ENCODE data around the gene ZNF837.

ZNF837 gene

DNA sequence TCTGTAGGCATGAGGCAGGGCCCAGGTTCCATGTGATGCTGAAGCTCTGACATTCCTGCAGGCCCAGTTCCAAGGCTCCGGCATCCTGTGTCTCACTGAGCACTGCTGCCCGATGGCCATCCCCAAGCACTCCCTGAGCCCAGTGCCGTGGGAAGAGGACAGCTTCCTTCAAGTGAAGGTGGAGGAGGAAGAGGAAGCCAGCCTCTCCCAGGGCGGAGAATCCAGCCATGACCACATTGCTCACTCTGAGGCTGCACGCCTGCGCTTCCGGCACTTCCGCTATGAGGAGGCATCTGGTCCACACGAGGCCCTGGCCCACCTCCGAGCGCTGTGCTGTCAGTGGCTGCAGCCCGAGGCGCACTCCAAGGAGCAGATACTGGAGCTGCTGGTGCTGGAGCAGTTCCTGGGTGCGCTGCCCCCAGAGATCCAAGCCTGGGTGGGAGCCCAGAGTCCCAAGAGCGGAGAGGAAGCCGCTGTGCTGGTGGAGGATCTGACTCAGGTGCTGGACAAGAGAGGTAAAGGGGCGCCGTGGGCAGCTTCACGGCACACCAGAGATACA, 46.1 kb downstream of the ZNF837 start:
- CTCF ChIA-PET = interaction anchor here (1.7 to 1.8 kb wide), 2 partner anchors 13 to 184 kb away, joined by 4 to 8 read pairs; no protein-coding TSS in a partner anchor
- TF ChIP-seq, protein P1, sequence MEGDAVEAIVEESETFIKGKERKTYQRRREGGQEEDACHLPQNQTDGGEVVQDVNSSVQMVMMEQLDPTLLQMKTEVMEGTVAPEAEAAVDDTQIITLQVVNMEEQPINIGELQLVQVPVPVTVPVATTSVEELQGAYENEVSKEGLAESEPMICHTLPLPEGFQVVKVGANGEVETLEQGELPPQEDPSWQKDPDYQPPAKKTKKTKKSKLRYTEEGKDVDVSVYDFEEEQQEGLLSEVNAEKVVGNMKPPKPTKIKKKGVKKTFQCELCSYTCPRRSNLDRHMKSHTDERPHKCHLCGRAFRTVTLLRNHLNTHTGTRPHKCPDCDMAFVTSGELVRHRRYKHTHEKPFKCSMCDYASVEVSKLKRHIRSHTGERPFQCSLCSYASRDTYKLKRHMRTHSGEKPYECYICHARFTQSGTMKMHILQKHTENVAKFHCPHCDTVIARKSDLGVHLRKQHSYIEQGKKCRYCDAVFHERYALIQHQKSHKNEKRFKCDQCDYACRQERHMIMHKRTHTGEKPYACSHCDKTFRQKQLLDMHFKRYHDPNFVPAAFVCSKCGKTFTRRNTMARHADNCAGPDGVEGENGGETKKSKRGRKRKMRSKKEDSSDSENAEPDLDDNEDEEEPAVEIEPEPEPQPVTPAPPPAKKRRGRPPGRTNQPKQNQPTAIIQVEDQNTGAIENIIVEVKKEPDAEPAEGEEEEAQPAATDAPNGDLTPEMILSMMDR (IDR thresholded peaks at IDR 0.05; ENCODE audit: control extremely low read depth, extremely low read depth, low read depth, missing control alignments) = no peak
- DNase-seq (ENCODE audit: extremely low spot score) = no peak
- POLR2A ChIA-PET = no interaction called here

DNA sequence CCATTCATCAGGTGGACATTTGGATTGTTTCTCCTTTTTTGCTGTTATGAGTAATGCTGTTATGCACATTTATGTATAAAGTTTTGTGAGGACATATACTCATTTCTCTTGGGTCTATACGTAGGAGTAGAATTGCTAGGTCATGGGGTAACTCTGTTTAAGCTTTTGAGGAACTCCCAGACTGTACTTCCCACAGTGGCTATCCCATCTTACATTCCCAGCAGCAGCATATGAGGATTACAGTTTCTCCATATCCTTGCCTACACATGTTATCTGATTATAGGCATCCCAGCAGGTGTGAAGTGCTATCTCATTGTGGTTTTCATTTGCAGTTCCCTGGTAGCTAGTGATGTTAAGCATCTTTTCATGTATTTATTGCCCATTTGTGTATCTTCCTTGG, 48.1 kb downstream of the ZNF837 start:
- ChIA-PET POLR2A (no interaction called here), CTCF (interaction anchor here (1.0 to 1.7 kb wide), 2 partner anchors 17 to 30 kb away, joined by 3 to 4 read pairs; partner anchors contain the start of gene ZNF497)
- TF ChIP-seq, protein P1 (IDR thresholded peaks at IDR 0.05; ENCODE audit: control extremely low read depth, extremely low read depth, low read depth, missing control alignments) = no peak
- DNase-seq (ENCODE audit: extremely low spot score) = no peak

DNA sequence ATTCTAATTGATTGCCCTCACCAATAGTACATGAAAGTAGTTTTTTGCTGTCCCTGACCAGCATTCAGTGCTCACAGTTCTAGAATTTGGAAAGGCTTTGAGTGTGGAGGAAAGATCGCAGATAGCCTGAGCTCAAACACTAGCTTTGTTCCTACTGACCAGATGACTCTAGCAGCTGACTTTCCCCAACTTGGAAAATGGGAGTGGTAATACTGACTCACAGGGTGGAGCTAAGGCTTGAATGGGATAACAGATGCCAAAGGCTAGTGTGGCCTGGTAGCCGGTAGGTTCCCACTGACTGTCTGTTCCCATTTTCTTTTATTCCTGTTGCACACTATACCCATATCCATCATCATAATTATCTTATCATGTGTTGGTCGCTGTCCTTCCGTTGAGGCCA, 50.4 kb downstream of the ZNF837 start:
- CTCF ChIA-PET = interaction anchor here (0.9 to 2.7 kb wide), 7 partner anchors 9 to 189 kb away, joined by 3 to 10 read pairs (median 5); partner anchors contain the start of genes ZBTB45 and ZNF497
- POLR2A ChIA-PET = no interaction called here
- no peak for DNase-seq (ENCODE audit: extremely low spot score)

DNA sequence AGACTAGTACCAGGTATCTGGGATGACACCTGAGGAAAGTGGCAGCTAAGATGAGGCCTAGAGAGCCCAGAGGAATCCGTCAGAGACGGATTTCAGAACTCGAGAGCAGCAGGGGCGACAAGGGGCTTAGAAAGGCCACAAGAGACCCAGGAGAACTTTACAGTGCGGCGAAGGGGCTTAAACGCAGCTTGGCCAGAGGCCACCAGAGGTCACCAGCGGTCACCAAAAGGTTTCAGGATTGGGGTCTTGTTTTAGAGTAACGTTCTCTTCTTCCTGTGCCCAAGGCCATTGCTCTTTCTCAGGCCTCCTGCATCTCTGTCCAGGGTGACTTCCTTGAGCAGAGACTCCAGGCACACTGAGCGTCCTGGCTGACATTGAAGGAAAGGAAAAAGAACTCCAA, 51.8 kb downstream of the ZNF837 start:
- TF ChIP-seq, protein P1 (IDR thresholded peaks at IDR 0.05; ENCODE audit: control extremely low read depth, extremely low read depth, low read depth, missing control alignments) = peak; percentile 42
- CTCF ChIA-PET = interaction anchor here (1.1 to 2.7 kb wide), 5 partner anchors 19 to 191 kb away, joined by 4 to 10 read pairs (median 5); partner anchors contain the start of genes ZBTB45 and ZNF497
- POLR2A ChIA-PET = no interaction called here
- DNase-seq (ENCODE audit: extremely low spot score) = no peak

More for the DNA sequence above, 50.4 kb downstream of the ZNF837 start:
- TF ChIP-seq, protein P1 (IDR thresholded peaks at IDR 0.05; ENCODE audit: control extremely low read depth, extremely low read depth, low read depth, missing control alignments) = no peak

DNA sequence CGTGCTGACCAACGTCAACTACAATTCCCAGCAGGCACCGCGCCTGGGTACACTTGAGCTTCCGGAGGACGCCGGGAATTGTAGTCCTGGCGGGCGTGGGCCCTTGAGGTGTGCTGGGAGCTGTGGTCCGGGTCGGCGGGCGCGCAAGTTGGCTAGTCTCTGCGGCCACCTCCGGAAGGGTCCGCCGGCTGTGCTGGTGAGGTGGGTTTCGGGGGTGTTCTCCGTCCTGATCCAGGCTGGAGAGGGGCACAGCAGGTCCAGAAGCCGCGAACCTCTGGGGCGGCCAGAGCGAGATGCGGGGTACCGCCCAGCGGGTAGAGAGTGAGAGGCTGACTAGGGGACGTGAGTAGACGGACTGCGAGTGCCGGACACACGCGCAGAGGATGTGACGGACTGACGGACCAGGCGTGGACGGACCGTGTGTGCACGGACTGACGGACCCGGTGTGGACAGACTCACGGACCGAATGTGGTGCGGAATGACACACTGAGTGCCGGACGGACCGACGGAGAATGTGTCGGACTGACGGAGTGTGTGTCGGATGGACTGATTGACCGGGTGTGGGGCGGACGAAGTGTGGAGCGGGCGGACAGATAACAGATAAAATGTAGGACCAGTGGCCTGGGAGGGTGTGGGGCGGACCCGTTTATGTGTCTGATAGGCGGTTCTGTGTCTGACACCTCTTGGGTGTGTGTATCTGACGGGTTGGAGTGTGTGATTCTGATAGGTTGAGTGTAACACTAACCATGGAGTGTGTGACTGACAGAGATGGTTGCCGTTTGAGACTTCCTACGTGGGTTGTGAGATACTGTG, 53.7 kb downstream of the ZNF837 start, which contains the start of gene ZSCAN22:
Gene ZSCAN22 (plus strand): TSS at position 81 of the 813 bp plus-strand sequence. CDS start 7,809 bp downstream, outside the sequence.
- DNase-seq (ENCODE audit: extremely low spot score) = peak; percentile 96
- POLR2A ChIA-PET = interaction anchor here (0.6 to 1.3 kb wide), 5 partner anchors 9 to 600 kb away, joined by 4 to 8 read pairs (median 5); partner anchors contain the start of gene ZNF671
- TF ChIP-seq, protein P1 (IDR thresholded peaks at IDR 0.05; ENCODE audit: control extremely low read depth, extremely low read depth, low read depth, missing control alignments) = no peak
- CTCF ChIA-PET = interaction anchor here (1.1 to 2.6 kb wide), 4 partner anchors 10 to 193 kb away, joined by 4 to 7 read pairs (median 4); partner anchors contain the start of genes ZBTB45 and ZNF497

DNA sequence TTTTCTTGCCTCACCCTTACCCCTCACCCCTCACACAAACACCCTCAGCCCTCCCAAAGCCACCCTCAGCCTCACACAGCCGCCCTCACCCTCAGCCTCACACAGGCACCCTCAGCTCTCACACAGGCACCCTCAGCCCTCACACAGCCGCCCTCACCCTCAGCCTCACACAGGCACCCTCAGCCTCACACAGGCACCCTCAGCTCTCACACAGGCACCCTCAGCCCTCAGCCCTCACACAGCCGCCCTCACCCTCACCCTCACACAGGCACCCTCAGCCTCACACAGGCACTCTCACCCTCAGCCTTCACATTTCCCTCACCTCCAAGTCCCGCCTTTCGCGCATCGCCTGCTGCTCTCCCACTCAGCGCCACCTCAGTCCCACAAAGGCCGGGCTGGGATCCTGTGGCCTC, 54.3 kb downstream of the ZNF837 start:
- POLR2A ChIA-PET = interaction anchor here (0.6 to 1.3 kb wide), 6 partner anchors 8 to 599 kb away, joined by 3 to 8 read pairs (median 4); partner anchors contain the start of gene ZNF671
- TF ChIP-seq, protein P1 (IDR thresholded peaks at IDR 0.05; ENCODE audit: control extremely low read depth, extremely low read depth, low read depth, missing control alignments) = no peak
- DNase-seq (ENCODE audit: extremely low spot score) = no peak
- CTCF ChIA-PET = interaction anchor here (0.9 to 2.6 kb wide), 5 partner anchors 9 to 193 kb away, joined by 4 to 7 read pairs (median 5); partner anchors contain the start of genes ZBTB45 and ZNF497

Data from GM10248 (cell line).